B cell (primary cell): Measurements from ENCODE around the gene SLC12A3. TPM values are rescaled to one million over a fixed set of nuclear protein-coding genes. Genes with fewer than 3 reads are reported as not detected.

Experiments
- ATAC-seq: fragments of 200-7000 bp; cut with Tn5 transposase; one replicate; pipeline ENCODE4 v1.10.0; 2021; ENCODE audit warnings: low read depth, mild to moderate bottlenecking, moderate number of reproducible peaks, moderate library complexity
- CTCF ChIA-PET: fragments of 350-600 bp; sonication (Branson Sonifier 250); formaldehyde crosslinking; loops from one replicate; lab custom pipeline; 2021; ENCODE audit warnings: antibody characterized with exemption, inconsistent platforms; lab: Charles Lee
- POLR2A ChIA-PET: fragments of 350-600 bp; sonication (Branson Sonifier 250); formaldehyde crosslinking; loops from one replicate; lab custom pipeline; 2021; ENCODE audit warnings: antibody characterized with exemption; lab: Charles Lee
- DNase-seq: peaks from one replicate; pipeline ENCODE4 v3.0.0; 2013
- H2AFZ ChIP-seq: 2 replicates; pipeline ENCODE4 v1.6.1; 2012; ENCODE audit warnings: mild to moderate bottlenecking, low read depth, low read length; ENCODE audit not compliant: insufficient read depth, poor library complexity, severe bottlenecking
- H3K27ac ChIP-seq, 2 donors: 1 replicate in 1 of 2; 2 replicates in 1 of 2; pipeline ENCODE4 v1.5.1; 2012 to 2013; ENCODE audit warnings: low read length in 2 of 2, mild to moderate bottlenecking in 2 of 2, moderate library complexity in 1 of 2
- H3K27me3 ChIP-seq, 4 experiments: fragments of 200-600 bp in 1 of 4; sonication (generic) in 1 of 4; replicated peaks in 1 of 4; 1 replicate in 2 of 4; 2 replicates in 2 of 4; pipeline versions ENCODE4 v1.6.1 to v1.7.0; 2013 to 2016; ENCODE audit warnings: low read length in 3 of 4, mild to moderate bottlenecking in 2 of 4, mixed read lengths in 1 of 4, moderate library complexity in 1 of 4; ENCODE audit not compliant: insufficient read depth in 4 of 4, control insufficient read depth in 3 of 4; ENCODE audit errors: control extremely low read depth in 1 of 4
- H3K36me3 ChIP-seq, 2 experiments: replicated peaks in 1 of 2; 1 replicate in 1 of 2; 2 replicates in 1 of 2; pipeline versions ENCODE4 v1.6.1 to v1.7.1; 2013; ENCODE audit warnings: low read length in 1 of 2; ENCODE audit not compliant: insufficient read depth in 2 of 2, control insufficient read depth in 1 of 2; ENCODE audit errors: control extremely low read depth in 1 of 2, extremely low read depth in 1 of 2
- H3K4me1 ChIP-seq, 2 donors: fragments of 200-600 bp in 1 of 2; sonication (generic) in 1 of 2; 1 replicate in 1 of 2; 2 replicates in 1 of 2; pipeline versions ENCODE4 v1.5.1 to v1.6.1; 2013 to 2017; ENCODE audit warnings: low read length in 2 of 2; ENCODE audit not compliant: control insufficient read depth in 2 of 2, insufficient read depth in 2 of 2
- H3K4me2 ChIP-seq: replicated peaks from 2 replicates; pipeline ENCODE3; 2012; ENCODE audit warnings: mild to moderate bottlenecking, low read depth, low read length; ENCODE audit not compliant: poor library complexity, severe bottlenecking
- H3K4me3 ChIP-seq, 5 experiments: fragments of 200-600 bp in 1 of 5; sonication (generic) in 1 of 5; 1 replicate in 3 of 5; 2 replicates in 2 of 5; pipeline versions ENCODE4 v1.5.1 to v1.7.0; 2011 to 2016; ENCODE audit warnings: low read length in 4 of 5, mild to moderate bottlenecking in 4 of 5, low read depth in 2 of 5, control low read depth in 1 of 5, moderate library complexity in 1 of 5; ENCODE audit not compliant: insufficient read depth in 1 of 5; ENCODE audit errors: control extremely low read depth in 1 of 5, extremely low read depth in 1 of 5
- H3K79me2 ChIP-seq: fragments of 200-600 bp; sonication (generic); one replicate; pipeline ENCODE4 v1.6.0; 2016; ENCODE audit warnings: low read length; ENCODE audit not compliant: control insufficient read depth, insufficient read depth
- H3K9ac ChIP-seq: fragments of 200-600 bp; sonication (generic); 2 replicates; pipeline ENCODE4 v1.6.1; 2017; ENCODE audit warnings: mild to moderate bottlenecking, low read length, moderate library complexity
- H3K9me3 ChIP-seq, 3 donors: one replicate each; pipeline versions ENCODE4 v1.6.1 to v1.7.1; 2013; ENCODE audit warnings: low read length in 2 of 3; ENCODE audit not compliant: control insufficient read depth in 2 of 3, insufficient read depth in 1 of 3; ENCODE audit errors: control extremely low read depth in 1 of 3
- H4K20me1 ChIP-seq: 2 replicates; pipeline ENCODE4 v1.6.0; 2012; ENCODE audit warnings: mild to moderate bottlenecking, low read length; ENCODE audit not compliant: insufficient read depth, control insufficient read depth, poor library complexity, severe bottlenecking
- H3K27ac Mint-ChIP-seq: one replicate; pipeline ENCODE4 v1.8.0; 2021; ENCODE audit warnings: mixed read lengths
- H3K27me3 Mint-ChIP-seq: one replicate; pipeline ENCODE4 v1.8.0; 2021; ENCODE audit warnings: mixed read lengths
- H3K4me1 Mint-ChIP-seq: one replicate; pipeline ENCODE4 v1.8.0; 2021; ENCODE audit warnings: mixed read lengths
- H3K4me3 Mint-ChIP-seq: one replicate; pipeline ENCODE4 v1.8.0; 2021; ENCODE audit warnings: mixed read lengths
- H3K9me3 Mint-ChIP-seq: one replicate; pipeline ENCODE4 v1.8.0; 2022; ENCODE audit warnings: mixed read lengths; ENCODE audit not compliant: insufficient read depth
- EZH2 ChIP-seq: IDR thresholded peaks from 2 replicates; pipeline ENCODE4 v1.6.1; 2012; ENCODE audit warnings: borderline replicate concordance, low read depth, mild to moderate bottlenecking, moderate library complexity, low read length; ENCODE audit not compliant: insufficient read depth, poor library complexity, severe bottlenecking
- WGBS: methylation state at CpG from one replicate; pipeline ENCODE4 v1.1.5; 2013; ENCODE audit warnings: missing lambda C conversion rate; ENCODE audit not compliant: insufficient coverage; 5-methylcytosine and 5-hydroxymethylcytosine counted together
- intact Hi-C: fragments of 100-400 bp; cut with micrococcal nuclease; formaldehyde crosslinking; loops from one replicate; pipeline ENCODE4 v1.10.0; 2022
- polyA plus RNA-seq: library from polyadenylated mRNA; depleted of rRNA; stranded (reverse); fragments of >200 nt; gene quantifications from 2 replicates; pipeline ENCODE4 v1.2.3, GENCODE V29; 2012
- total RNA-seq, 2 donors: library from RNA; stranded (reverse); fragments of 120-200 nt in 1 of 2; gene quantifications; 1 replicate in 1 of 2; 2 replicates in 1 of 2; pipeline versions ENCODE4 v1.2.3 to v1.2.4, GENCODE V29; 2013 to 2022
- TF ChIP-seq, protein P1 (sequence below): fragments of 200-600 bp; IDR thresholded peaks from one replicate; pipeline ENCODE4 v1.8.0; 2022; ENCODE audit warnings: antibody characterized with exemption, mild to moderate bottlenecking

Gene SLC12A3
- total and polyA plus RNA-seq, 2 donors (not counting 1 experiment from before 2014, with no cell fraction given) = 1.3 to 4.9 TPM

DNA sequence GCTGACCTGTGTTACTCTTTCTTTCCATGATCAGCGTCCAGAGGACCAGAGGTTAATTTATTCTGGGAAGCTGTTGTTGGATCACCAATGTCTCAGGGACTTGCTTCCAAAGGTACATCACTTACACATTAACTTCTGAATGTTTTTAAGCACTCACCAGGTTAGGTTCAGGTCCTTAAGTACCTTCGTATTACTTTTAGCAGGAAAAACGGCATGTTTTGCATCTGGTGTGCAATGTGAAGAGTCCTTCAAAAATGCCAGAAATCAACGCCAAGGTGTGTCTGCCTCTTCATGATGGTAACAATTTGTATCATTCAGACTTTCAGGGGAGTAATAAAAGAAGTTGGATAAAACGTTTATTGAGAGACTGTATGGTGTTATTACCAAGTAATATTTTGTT, 70.2 kb downstream of the SLC12A3 start:
- H3K36me3 ChIP-seq = peaks cover 20 to 64% of the 10 kb centered on the region in 2 experiments
- TF ChIP-seq, protein P1, sequence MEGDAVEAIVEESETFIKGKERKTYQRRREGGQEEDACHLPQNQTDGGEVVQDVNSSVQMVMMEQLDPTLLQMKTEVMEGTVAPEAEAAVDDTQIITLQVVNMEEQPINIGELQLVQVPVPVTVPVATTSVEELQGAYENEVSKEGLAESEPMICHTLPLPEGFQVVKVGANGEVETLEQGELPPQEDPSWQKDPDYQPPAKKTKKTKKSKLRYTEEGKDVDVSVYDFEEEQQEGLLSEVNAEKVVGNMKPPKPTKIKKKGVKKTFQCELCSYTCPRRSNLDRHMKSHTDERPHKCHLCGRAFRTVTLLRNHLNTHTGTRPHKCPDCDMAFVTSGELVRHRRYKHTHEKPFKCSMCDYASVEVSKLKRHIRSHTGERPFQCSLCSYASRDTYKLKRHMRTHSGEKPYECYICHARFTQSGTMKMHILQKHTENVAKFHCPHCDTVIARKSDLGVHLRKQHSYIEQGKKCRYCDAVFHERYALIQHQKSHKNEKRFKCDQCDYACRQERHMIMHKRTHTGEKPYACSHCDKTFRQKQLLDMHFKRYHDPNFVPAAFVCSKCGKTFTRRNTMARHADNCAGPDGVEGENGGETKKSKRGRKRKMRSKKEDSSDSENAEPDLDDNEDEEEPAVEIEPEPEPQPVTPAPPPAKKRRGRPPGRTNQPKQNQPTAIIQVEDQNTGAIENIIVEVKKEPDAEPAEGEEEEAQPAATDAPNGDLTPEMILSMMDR = no peak
- TF ChIP-seq EZH2 = no peak
- peak overlapping the region; percentile 15 to 99 for H3K27ac ChIP-seq
- Mint-ChIP-seq H3K4me1 (peaks cover 65% of the 10 kb centered on the region), H3K9me3 (no peaks in the 10 kb centered on the region), H3K4me3 (peak overlapping the region; percentile 92), H3K27ac (peak overlapping the region; percentile 81), H3K27me3 (no peaks in the 10 kb centered on the region)
- WGBS = 61% methylated on average over 2 of the region's 5 CpGs
- peak overlapping the region in 4 of 5 experiments; percentile 4 to 95 (median 54) for H3K4me3 ChIP-seq
- DNase-seq (no peak), ATAC-seq (no peak)
- no peaks in the 10 kb centered on the region for H3K27me3 ChIP-seq
- H4K20me1 ChIP-seq = peaks cover 82% of the 10 kb centered on the region
- H3K9me3 ChIP-seq = no peaks in the 10 kb centered on the region
- ChIA-PET CTCF (interaction anchor here (2.6 to 10.8 kb wide), 2 partner anchors 69 to 111 kb away, joined by 9 to 140 read pairs; partner anchors contain the start of gene SLC12A3), POLR2A (interaction anchor here (0.6 to 7.7 kb wide), 2 partner anchors 23 to 345 kb away, joined by 3 to 76 read pairs; no protein-coding TSS in a partner anchor)
- intact Hi-C loops = loop anchor here (10.0 kb wide), 2 partner anchors 230 to 310 kb away; partner anchors contain the start of gene ARL2BP
- H3K9ac ChIP-seq = peak overlapping the region; percentile 91
- H3K4me2 ChIP-seq = peak overlapping the region; percentile 79
- peaks cover 71% of the 10 kb centered on the region for H3K79me2 ChIP-seq
- H2AFZ ChIP-seq = no peak overlapping the region
- peaks cover 58 to 75% of the 10 kb centered on the region in 2 donors for H3K4me1 ChIP-seq

- no peaks in the 10 kb centered on the region for H3K9me3 ChIP-seq
- ChIA-PET POLR2A (interaction anchor here (0.6 to 1.0 kb wide), 2 partner anchors 11 to 346 kb away, joined by 3 to 4 read pairs; no protein-coding TSS in a partner anchor), CTCF (interaction anchor here (0.8 to 10.8 kb wide), 7 partner anchors 9 to 109 kb away, joined by 3 to 140 read pairs (median 5); partner anchors contain the start of gene SLC12A3)
- peak overlapping the region; percentile 92 for H3K4me3 Mint-ChIP-seq
- intact Hi-C loops = loop anchor here (10.0 kb wide), 2 partner anchors 228 to 308 kb away; partner anchors contain the start of gene ARL2BP
- peaks cover 57 to 73% of the 10 kb centered on the region in 2 donors for H3K4me1 ChIP-seq
- peak overlapping the region; percentile 63 for H3K27ac Mint-ChIP-seq
- H3K79me2 ChIP-seq = peaks cover 67% of the 10 kb centered on the region
- H3K9me3 Mint-ChIP-seq = no peaks in the 10 kb centered on the region
- H3K27me3 Mint-ChIP-seq = no peaks in the 10 kb centered on the region
- DNase-seq (no peak), ATAC-seq (no peak)
- peaks cover 26 to 76% of the 10 kb centered on the region in 2 experiments for H3K36me3 ChIP-seq
- peak overlapping the region in 1 of 2 donors; percentile 99 for H3K27ac ChIP-seq
- 83% methylated on average over 1 of the region's 5 CpGs for WGBS
- H3K4me1 Mint-ChIP-seq = peaks cover 62% of the 10 kb centered on the region
- H4K20me1 ChIP-seq = peaks cover 93% of the 10 kb centered on the region
- H3K9ac ChIP-seq = no peak overlapping the region
- TF ChIP-seq, protein P1 = no peak
- TF ChIP-seq EZH2 = no peak
- peak overlapping the region; percentile 5 for H3K4me2 ChIP-seq
- H3K4me3 ChIP-seq = no peak overlapping the region
- no peaks in the 10 kb centered on the region for H3K27me3 ChIP-seq
- H2AFZ ChIP-seq = no peak overlapping the region
These were observed 71.5 kb downstream of the SLC12A3 start for GRCh38 chr16:56936491-56936890.
